Neural progenitor cell (in vitro differentiated cells): ENCODE data around the gene GRM2.

Experiments used
- EZH2 ChIP-seq: fragments of 200-600 bp; sonication (generic); IDR thresholded peaks from 2 replicates; pipeline ENCODE4 v1.6.1; 2017; ENCODE audit warnings: antibody characterized with exemption, mild to moderate bottlenecking, moderate library complexity
- EZH2phosphoT487 ChIP-seq: fragments of 200-600 bp; sonication (generic); IDR thresholded peaks from 2 replicates; pipeline ENCODE4 v1.6.1; 2017; ENCODE audit warnings: antibody characterized with exemption
- TF ChIP-seq, protein P1 (sequence below): fragments of 200-600 bp; sonication (generic); IDR thresholded peaks from 2 replicates; pipeline ENCODE4 v1.5.1; 2017; ENCODE audit warnings: antibody characterized with exemption, mild to moderate bottlenecking

DNA sequence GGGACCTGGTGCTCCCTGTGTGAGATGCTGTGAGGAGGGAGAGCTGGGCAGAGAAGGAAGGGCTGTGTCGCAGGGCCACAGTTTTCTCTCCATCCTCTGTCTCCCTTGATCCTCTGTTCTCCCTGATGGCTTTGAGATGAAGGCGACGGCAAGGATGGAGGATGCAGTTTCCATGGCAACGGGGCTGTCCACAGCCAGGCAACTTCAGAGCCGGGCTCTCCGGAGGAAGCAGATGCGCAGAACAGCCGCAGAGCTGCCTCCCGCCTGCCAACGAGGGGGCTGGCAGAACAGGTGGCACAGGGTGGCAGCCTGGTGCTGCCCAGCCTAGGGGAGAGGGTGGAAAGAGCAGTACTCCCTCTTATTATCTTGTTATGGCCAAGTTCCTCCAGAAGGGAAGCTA lies 9.9 kb upstream of the GRM2 start:
- TF ChIP-seq EZH2phosphoT487: no peak
- no peak for TF ChIP-seq EZH2
- TF ChIP-seq, protein P1, sequence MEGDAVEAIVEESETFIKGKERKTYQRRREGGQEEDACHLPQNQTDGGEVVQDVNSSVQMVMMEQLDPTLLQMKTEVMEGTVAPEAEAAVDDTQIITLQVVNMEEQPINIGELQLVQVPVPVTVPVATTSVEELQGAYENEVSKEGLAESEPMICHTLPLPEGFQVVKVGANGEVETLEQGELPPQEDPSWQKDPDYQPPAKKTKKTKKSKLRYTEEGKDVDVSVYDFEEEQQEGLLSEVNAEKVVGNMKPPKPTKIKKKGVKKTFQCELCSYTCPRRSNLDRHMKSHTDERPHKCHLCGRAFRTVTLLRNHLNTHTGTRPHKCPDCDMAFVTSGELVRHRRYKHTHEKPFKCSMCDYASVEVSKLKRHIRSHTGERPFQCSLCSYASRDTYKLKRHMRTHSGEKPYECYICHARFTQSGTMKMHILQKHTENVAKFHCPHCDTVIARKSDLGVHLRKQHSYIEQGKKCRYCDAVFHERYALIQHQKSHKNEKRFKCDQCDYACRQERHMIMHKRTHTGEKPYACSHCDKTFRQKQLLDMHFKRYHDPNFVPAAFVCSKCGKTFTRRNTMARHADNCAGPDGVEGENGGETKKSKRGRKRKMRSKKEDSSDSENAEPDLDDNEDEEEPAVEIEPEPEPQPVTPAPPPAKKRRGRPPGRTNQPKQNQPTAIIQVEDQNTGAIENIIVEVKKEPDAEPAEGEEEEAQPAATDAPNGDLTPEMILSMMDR: no peak
